SK-N-SH (cell line): Measurements from ENCODE around the gene PLCB1. TPM values are rescaled to one million over a fixed set of nuclear protein-coding genes. Genes with fewer than 3 reads are reported as not detected.

Source experiments
- CTCF ChIA-PET: fragments of 300-600, 350-600 bp; formaldehyde crosslinking; extraction: SDS; loops from one replicate; lab custom pipeline; 2021; lab: Yijun Ruan, JAX
- POLR2A ChIA-PET: fragments of 350-600 bp; sonication (Branson Sonifier 250); formaldehyde crosslinking; extraction: SDS; loops from one replicate; lab custom pipeline; 2020; ENCODE audit warnings: antibody characterized with exemption, inconsistent platforms; lab: Yijun Ruan, JAX
- DNase-seq: peaks from one replicate; pipeline ENCODE4 v3.0.0; 2012
- H2AFZ ChIP-seq: fragments of 200-600 bp; sonication (generic); 2 replicates; pipeline ENCODE4 v1.8.1; 2016; ENCODE audit warnings: antibody characterized with exemption, mild to moderate bottlenecking, low read depth
- H3F3A ChIP-seq: fragments of 200-600 bp; sonication (generic); replicated peaks from 2 replicates; pipeline ENCODE3; 2016; ENCODE audit warnings: antibody characterized with exemption, mild to moderate bottlenecking; ENCODE audit not compliant: insufficient read depth
- H3K27ac ChIP-seq, 2 experiments: fragments of 200-500 bp in 1 of 2; fragments of 200-600 bp in 1 of 2; sonication (Bioruptor generic) in 1 of 2; sonication (generic), shearing (Covaris generic) in 1 of 2; 2 replicates each; pipeline versions ENCODE4 v1.5.1 to v1.6.1; 2014 to 2016; ENCODE audit warnings: low read depth in 2 of 2, inconsistent platforms in 1 of 2, low read length in 1 of 2, mild to moderate bottlenecking in 1 of 2, mixed read lengths in 1 of 2
- H3K27me3 ChIP-seq: fragments of 200-600 bp; sonication (generic), shearing (Covaris generic); 2 replicates; pipeline ENCODE4 v1.6.1; 2016; ENCODE audit warnings: mixed run types; ENCODE audit not compliant: insufficient read depth
- H3K36me3 ChIP-seq, 2 experiments: fragments of 200-500 bp in 1 of 2; fragments of 200-600 bp in 1 of 2; sonication (Bioruptor generic) in 1 of 2; sonication (generic) in 1 of 2; replicated peaks in 1 of 2; 2 replicates each; pipeline versions ENCODE3 to v1.5.1; 2014 to 2016; ENCODE audit warnings: low read length in 1 of 2, mild to moderate bottlenecking in 1 of 2; ENCODE audit not compliant: insufficient read depth in 2 of 2, control insufficient read depth in 1 of 2
- H3K4me1 ChIP-seq, 2 experiments: fragments of 200-500 bp in 1 of 2; fragments of 200-600 bp in 1 of 2; sonication (Bioruptor generic) in 1 of 2; sonication (generic), shearing (Covaris generic) in 1 of 2; 2 replicates each; pipeline versions ENCODE4 v1.5.1 to v1.6.1; 2014 to 2016; ENCODE audit warnings: low read depth in 1 of 2, low read length in 1 of 2, mixed run types in 1 of 2; ENCODE audit not compliant: insufficient read depth in 2 of 2, control insufficient read depth in 1 of 2
- H3K4me2 ChIP-seq: fragments of 200-600 bp; sonication (generic), shearing (Covaris generic); 2 replicates; pipeline ENCODE4 v1.6.1; 2017; ENCODE audit warnings: mixed run types
- H3K4me3 ChIP-seq, 2 experiments: fragments of 200-500 bp in 1 of 2; fragments of 200-600 bp in 1 of 2; sonication (Bioruptor generic) in 1 of 2; sonication (generic), shearing (Covaris generic) in 1 of 2; 2 replicates each; pipeline versions ENCODE4 v1.5.1 to v1.8.1; 2014 to 2016; ENCODE audit warnings: low read depth in 2 of 2, inconsistent platforms in 1 of 2, low read length in 1 of 2, mild to moderate bottlenecking in 1 of 2, mixed read lengths in 1 of 2, moderate library complexity in 1 of 2
- H3K79me2 ChIP-seq: fragments of 200-600 bp; sonication (generic); 2 replicates; pipeline ENCODE4 v1.8.1; 2017; ENCODE audit warnings: mild to moderate bottlenecking; ENCODE audit not compliant: insufficient read depth
- H3K9ac ChIP-seq: fragments of 200-600 bp; sonication (generic); 2 replicates; pipeline ENCODE4 v1.6.1; 2017; ENCODE audit warnings: mixed run types
- H3K9me2 ChIP-seq: fragments of 200-600 bp; sonication (generic); 2 replicates; pipeline ENCODE4 v1.6.1; 2017; ENCODE audit warnings: mixed run types
- H3K9me3 ChIP-seq: fragments of 200-600 bp; sonication (generic); 2 replicates; pipeline ENCODE4 v1.6.1; 2017; ENCODE audit warnings: mixed run types, mild to moderate bottlenecking, moderate library complexity
- H4K20me1 ChIP-seq: fragments of 200-600 bp; sonication (generic); 2 replicates; pipeline ENCODE4 v1.6.1; 2017; ENCODE audit warnings: mild to moderate bottlenecking, mixed run types; ENCODE audit not compliant: insufficient read depth
- CHD2 ChIP-seq: fragments of 150-350 bp; IDR thresholded peaks from 2 replicates; pipeline ENCODE4 v1.6.1; 2018; ENCODE audit warnings: low read length; ENCODE audit not compliant: partially characterized antibody
- CTCF ChIP-seq: fragments of 200-600 bp; sonication (generic); IDR thresholded peaks from 2 replicates; pipeline ENCODE4 v1.6.1; 2017; ENCODE audit warnings: antibody characterized with exemption, mild to moderate bottlenecking, moderate library complexity
- ELF1 ChIP-seq: IDR thresholded peaks from 2 replicates; pipeline ENCODE4 v1.4.0; 2012
- EP300 ChIP-seq, 2 experiments: IDR thresholded peaks; 2 replicates each; pipeline versions ENCODE4 v1.4.0 to v1.6.1; 2012; ENCODE audit warnings: borderline replicate concordance in 1 of 2, low read depth in 1 of 2, low read length in 1 of 2
- EZH2phosphoT487 ChIP-seq: fragments of 200-600 bp; sonication (generic); IDR thresholded peaks from 2 replicates; pipeline ENCODE4 v1.6.1; 2017; ENCODE audit warnings: low read depth, mixed run types, mild to moderate bottlenecking, antibody characterized with exemption, moderate library complexity, borderline replicate concordance
- FOXM1 ChIP-seq: IDR thresholded peaks from 2 replicates; pipeline ENCODE4 v1.4.0; 2012; ENCODE audit warnings: low read depth, mild to moderate bottlenecking
- GABPA ChIP-seq: IDR thresholded peaks from 2 replicates; pipeline ENCODE4 v1.4.0; 2012; ENCODE audit warnings: low read depth, mild to moderate bottlenecking
- IRF3 ChIP-seq: fragments of 150-350 bp; IDR thresholded peaks from 2 replicates; pipeline ENCODE4 v1.6.1; 2016; ENCODE audit warnings: mild to moderate bottlenecking, low read depth, low read length
- MEF2A ChIP-seq: IDR thresholded peaks from 2 replicates; pipeline ENCODE4 v1.4.0; 2012; ENCODE audit warnings: low read depth, borderline replicate concordance
- MXI1 ChIP-seq: IDR thresholded peaks from 2 replicates; pipeline ENCODE4 v1.6.1; 2012; ENCODE audit warnings: mild to moderate bottlenecking, low read depth, low read length, improper control_type of control experiment
- NRF1 ChIP-seq: IDR thresholded peaks from 2 replicates; pipeline ENCODE4 v1.6.1; 2012; ENCODE audit warnings: low read depth, mild to moderate bottlenecking, low read length
- POLR2AphosphoS5 ChIP-seq: IDR thresholded peaks from 2 replicates; pipeline ENCODE4 v1.6.1; 2012; ENCODE audit warnings: low read depth, low read length
- RAD21 ChIP-seq: IDR thresholded peaks from 2 replicates; pipeline ENCODE4 v1.6.1; 2012; ENCODE audit warnings: mild to moderate bottlenecking, low read length
- SIN3A ChIP-seq: IDR thresholded peaks from 2 replicates; pipeline ENCODE4 v1.6.1; 2012; ENCODE audit warnings: low read depth, mild to moderate bottlenecking, low read length, moderate library complexity, borderline replicate concordance
- SMC3 ChIP-seq: IDR thresholded peaks from 2 replicates; pipeline ENCODE4 v1.6.1; 2012; ENCODE audit warnings: low read depth, low read length, improper control_type of control experiment
- USF2 ChIP-seq: fragments of 150-350 bp; IDR thresholded peaks from 2 replicates; pipeline ENCODE4 v1.6.1; 2017; ENCODE audit warnings: antibody characterized with exemption, low read length, low read depth, borderline replicate concordance
- WGBS: methylation state at CpG from one replicate; pipeline ENCODE4 v1.1.6; 2017; ENCODE audit warnings: low lambda C conversion rate; 5-methylcytosine and 5-hydroxymethylcytosine counted together
- polyA plus RNA-seq, 3 experiments: library from polyadenylated mRNA; depleted of rRNA; stranded (reverse); fragments of >200 nt; gene quantifications; 2 replicates each; pipeline ENCODE4 v1.2.3, GENCODE V29; 2012
- TF ChIP-seq, protein P1 (sequence below): IDR thresholded peaks from 2 replicates; pipeline ENCODE4 v1.4.0; 2012; ENCODE audit warnings: low read depth
- TF ChIP-seq, protein P2 (sequence below): IDR thresholded peaks from 2 replicates; pipeline ENCODE4 v1.4.0; 2012; ENCODE audit warnings: low read depth, borderline replicate concordance

Gene PLCB1
- polyA plus RNA-seq, 1 of the 3 experiments (the other 2 are of a cell fraction) = 10.5 TPM

GRCh38 chr20:8504030-8504429 lies 372.0 kb downstream of the PLCB1 start (continued):
- TF ChIP-seq USF2 (no peak), GABPA (no peak)

DNA sequence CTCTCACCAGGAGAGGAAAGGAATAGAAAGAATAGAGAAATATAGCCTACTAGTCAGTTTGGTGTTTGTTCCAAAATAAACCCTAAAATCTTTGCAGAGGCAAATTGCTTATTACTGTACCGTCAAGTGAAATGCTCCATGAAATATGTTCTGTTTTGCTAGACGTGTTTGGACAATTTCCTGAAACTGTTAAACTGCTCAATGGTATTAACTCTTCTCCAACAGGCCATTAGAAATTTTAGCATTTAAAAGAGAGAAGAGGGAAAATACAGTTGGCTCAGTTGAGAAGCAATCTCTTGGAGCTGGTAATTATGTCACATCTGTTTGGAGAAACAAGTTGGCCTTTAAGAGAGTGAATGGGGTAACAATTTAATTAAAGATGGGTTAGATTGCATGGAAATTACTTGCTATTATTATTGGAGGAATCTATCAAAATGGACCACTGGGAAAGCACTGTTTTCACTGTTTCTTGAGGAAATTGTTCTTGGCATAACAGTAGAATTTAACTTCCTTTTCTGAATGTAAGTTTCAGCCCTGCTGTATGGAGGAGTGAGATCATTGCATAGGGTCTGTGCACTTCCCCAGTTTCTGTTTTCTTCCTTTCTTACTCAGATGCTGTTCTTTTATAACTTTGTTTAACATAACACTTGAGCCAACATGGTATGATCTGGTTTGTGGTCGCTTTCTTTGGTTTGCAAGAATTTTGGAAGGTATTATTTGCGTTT lies 373.6 kb downstream of the PLCB1 start:
- ChIA-PET CTCF (no interaction called here), POLR2A (no interaction called here)
- Histone ChIP-seq H3K9me3 (no peaks in the 10 kb centered on the region), H3K9ac (no peak overlapping the region), H3K4me2 (no peak overlapping the region), H3K4me3 (no peak overlapping the region), H3K9me2 (no peaks in the 10 kb centered on the region), H3K27me3 (no peaks in the 10 kb centered on the region), H3K27ac (no peak overlapping the region), H4K20me1 (no peaks in the 10 kb centered on the region), H3F3A (no peaks in the 10 kb centered on the region), H2AFZ (no peak overlapping the region), H3K79me2 (no peaks in the 10 kb centered on the region), H3K36me3 (no peaks in the 10 kb centered on the region), H3K4me1 (peaks cover 0 to 5% of the 10 kb centered on the region in 2 experiments; a peak in 3 of 4 replicates)
- DNase-seq = no peak
- WGBS = 79% methylated on average over 4 of the region's 4 CpGs
- no peak for TF ChIP-seq ELF1
- TF ChIP-seq MXI1 = no peak
- no peak for TF ChIP-seq EZH2phosphoT487
- no peak for TF ChIP-seq CHD2
- TF ChIP-seq SIN3A = no peak
- TF ChIP-seq, protein P1, sequence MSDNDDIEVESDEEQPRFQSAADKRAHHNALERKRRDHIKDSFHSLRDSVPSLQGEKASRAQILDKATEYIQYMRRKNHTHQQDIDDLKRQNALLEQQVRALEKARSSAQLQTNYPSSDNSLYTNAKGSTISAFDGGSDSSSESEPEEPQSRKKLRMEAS = no peak
- TF ChIP-seq MEF2A = no peak
- TF ChIP-seq NRF1 = no peak
- TF ChIP-seq FOXM1 = no peak
- no peak for TF ChIP-seq POLR2AphosphoS5
- no peak for TF ChIP-seq CTCF
- TF ChIP-seq, protein P2, sequence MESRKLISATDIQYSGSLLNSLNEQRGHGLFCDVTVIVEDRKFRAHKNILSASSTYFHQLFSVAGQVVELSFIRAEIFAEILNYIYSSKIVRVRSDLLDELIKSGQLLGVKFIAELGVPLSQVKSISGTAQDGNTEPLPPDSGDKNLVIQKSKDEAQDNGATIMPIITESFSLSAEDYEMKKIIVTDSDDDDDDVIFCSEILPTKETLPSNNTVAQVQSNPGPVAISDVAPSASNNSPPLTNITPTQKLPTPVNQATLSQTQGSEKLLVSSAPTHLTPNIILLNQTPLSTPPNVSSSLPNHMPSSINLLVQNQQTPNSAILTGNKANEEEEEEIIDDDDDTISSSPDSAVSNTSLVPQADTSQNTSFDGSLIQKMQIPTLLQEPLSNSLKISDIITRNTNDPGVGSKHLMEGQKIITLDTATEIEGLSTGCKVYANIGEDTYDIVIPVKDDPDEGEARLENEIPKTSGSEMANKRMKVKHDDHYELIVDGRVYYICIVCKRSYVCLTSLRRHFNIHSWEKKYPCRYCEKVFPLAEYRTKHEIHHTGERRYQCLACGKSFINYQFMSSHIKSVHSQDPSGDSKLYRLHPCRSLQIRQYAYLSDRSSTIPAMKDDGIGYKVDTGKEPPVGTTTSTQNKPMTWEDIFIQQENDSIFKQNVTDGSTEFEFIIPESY = no peak
- TF ChIP-seq GABPA = no peak
- TF ChIP-seq SMC3 = no peak
- TF ChIP-seq IRF3 = no peak
- TF ChIP-seq EP300 (IDR thresholded peaks at IDR 0.05; ENCODE audit: borderline replicate concordance in 1 of 2, low read depth in 1 of 2, low read length in 1 of 2) = no peak
- TF ChIP-seq RAD21 = no peak
